ENCODE data around the gene NHERF1.

Gene NHERF1

GRCh38 chr17:74812109-74813009 is 63.9 kb downstream of the NHERF1 start:
- peak; percentile 23 to 43 for DNase-seq

- no peak for DNase-seq
Observed at GRCh38 chr17:74814453-74814852, 66.0 kb downstream of the NHERF1 start.

- DNase-seq = no peak
Observed at GRCh38 chr17:74815067-74815466, 66.6 kb downstream of the NHERF1 start.

- no peak for DNase-seq
Observed at GRCh38 chr17:74815550-74816370, 67.3 kb downstream of the NHERF1 start.

GRCh38 chr17:74816905-74817620 is 68.6 kb downstream of the NHERF1 start:
- DNase-seq = no peak

- DNase-seq = no peak
Observed at GRCh38 chr17:74818291-74818938, 70.0 kb downstream of the NHERF1 start.
